ENCODE measurements around the gene TRPV6.

The TRPV6 gene

GRCh38 chr7:142853739-142854371 lies 31.7 kb downstream of the TRPV6 start:
- peak; percentile 52 for DNase-seq (ENCODE audit: low read depth)

GRCh38 chr7:142851919-142852318 lies 33.6 kb downstream of the TRPV6 start:
- no peak for DNase-seq (ENCODE audit: low read depth)

DNA sequence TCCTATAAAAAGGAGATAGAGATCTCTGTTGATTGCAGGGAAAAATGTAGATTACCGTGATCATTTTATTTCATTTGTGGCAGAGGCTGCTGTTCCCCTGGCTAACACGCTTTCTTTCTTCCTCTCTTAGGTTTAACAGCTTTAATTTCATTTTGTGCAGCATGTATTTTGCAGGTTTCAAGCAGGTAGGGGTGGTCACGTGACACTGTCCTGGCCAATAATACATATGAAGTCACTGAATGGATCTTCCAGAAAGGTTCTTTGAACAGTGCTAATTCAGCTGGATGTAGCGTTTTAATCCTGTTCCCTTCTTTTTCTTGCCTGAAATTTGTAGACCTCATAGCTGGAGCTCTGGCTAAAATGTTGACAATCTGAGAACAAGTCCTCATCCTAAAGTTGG lies 34.3 kb downstream of the TRPV6 start:
- no peak for DNase-seq (ENCODE audit: low read depth)

DNA sequence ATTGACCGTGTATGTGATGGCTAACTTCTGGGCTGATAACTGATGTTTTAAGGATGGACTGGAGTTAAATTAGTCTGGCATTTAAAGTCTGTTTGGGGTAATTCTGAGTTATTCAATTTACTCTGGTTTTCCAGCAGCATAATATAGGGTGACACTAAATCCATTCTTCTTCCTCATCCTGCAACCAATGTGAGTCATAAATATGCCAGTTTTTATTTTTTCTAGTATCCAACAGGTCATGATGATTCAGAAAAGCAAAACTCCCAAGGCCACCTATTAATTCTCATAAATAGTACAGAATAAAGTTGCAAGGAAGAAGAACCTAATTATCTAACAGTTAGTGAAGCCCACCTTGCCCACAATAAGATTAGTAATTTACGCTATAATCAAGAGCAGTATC lies 38.2 kb downstream of the TRPV6 start:
- no peak for DNase-seq (ENCODE audit: low read depth)

DNA sequence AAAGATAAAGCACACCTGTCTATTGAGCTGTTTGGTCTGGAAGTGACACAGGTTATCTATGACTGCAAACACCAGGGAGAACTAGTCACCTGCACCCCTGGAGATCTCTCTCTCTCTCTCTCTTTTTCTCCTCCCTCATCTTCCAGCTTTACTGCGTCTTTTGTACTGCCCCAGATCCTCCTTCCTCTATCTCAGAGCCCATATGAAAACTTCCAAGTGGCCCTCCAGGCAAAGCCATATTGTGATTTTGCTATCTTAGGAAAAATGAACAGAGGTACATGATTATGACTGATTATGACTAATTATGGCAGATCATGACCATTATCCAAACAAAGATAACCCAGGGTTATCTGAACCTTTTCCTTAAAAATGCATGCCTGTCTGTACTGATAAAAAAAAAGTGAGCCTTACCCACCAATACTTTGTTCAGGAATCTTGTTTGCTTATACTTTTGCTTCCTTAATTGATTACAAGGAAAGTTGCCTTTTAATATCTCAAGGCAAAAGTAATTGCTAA lies 43.2 kb downstream of the TRPV6 start:
- no peak for DNase-seq (ENCODE audit: low read depth)

DNA sequence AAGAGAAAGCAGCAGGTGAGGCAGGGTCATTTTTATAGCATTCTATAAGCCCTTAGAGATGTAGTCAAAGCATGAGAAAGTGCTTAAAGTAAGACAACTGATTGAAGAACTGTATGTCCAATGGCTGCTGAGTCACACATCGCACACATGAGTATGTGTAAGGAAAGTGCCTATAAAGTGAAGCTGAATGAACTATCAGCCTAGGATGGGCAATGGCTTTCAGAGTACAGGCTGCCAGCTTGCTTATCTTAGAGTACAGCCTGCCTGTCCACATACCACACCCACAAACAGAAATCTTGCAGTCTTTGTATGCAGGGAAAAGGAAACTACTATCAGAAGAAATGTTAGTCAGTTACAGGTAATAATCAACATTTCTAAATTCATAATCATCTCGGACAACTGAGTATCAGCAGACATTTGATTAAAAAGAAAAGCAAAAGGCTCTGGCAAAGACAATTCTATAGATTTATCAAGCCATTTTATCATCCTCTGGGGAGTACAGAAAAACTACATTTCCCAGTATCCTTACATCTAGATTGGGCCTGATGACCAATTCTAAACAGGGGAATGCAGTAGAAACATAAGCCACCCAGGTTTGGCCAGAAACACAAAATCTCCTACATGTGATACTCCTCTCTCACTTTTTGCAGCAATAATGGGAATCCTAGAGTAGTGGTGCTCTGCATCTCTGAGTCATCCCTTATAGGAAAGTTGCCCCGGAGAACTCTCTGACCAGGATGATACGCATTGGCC lies 46.9 kb downstream of the TRPV6 start:
- DNase-seq (ENCODE audit: low read depth) = no peak

- DNase-seq (ENCODE audit: low read depth) = no peak
Measured at GRCh38 chr7:142836426-142836825, 49.1 kb downstream of the TRPV6 start.

- DNase-seq (ENCODE audit: low read depth) = no peak
Measured at GRCh38 chr7:142835487-142835886, 50.1 kb downstream of the TRPV6 start.

DNA sequence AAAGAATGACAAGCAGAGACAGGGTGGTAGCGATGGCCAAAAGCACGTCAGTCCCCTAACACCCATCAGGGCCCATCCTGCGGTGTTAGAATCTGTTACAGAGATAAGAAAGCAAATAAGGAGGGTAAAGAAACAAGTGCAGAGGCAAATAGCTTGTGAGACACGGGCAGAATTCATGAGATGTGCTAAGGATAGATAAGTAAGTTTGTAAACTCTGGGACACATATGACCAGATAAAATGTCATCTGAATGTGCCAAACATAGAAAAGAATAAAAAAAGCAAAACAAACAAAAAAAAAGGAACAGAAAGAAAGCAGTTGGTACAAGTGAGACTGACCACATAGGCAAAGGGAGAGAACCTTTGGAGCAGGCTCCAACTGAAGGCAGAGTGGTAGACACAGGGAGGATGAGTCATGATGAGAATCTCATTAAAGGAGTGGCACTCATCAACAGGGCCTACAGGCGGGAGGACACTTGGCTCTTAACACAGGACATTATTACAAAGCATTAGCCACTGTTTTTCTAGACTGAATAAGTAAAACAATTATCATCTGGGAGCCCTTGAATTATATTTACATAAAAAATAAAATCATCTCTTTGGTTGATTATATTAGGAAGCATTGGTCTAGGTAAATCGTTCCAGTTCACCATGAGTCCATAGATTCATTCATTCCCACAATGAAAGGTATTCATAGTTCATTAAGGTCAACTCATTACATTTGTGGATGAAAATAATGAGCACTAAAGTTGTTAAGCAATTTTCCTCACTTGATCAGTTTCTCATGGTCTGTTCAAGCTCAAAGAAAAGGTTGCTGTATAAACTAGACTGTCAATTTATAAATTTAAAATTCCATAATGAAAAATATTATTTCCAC lies 52.1 kb downstream of the TRPV6 start:
- DNase-seq (ENCODE audit: low read depth) = no peak

DNA sequence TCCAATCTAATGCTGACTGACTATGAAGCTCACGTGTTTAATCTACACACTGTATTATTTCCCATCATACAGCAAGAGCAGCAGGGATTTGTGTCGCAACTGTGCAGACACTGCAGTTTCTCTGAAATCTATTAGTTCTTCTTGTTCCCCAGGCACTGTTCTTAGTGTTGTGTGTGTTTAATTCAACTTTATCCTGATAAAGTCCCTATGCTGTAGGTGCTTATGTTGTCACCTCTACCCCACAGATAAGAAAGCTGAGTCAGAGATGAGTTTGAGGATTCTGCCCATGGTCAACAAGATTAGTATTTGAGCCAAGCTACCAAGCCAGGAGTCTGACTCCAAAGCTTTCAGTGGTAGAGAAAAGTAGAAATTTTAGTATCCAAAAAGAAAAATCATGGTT lies 53.1 kb downstream of the TRPV6 start:
- DNase-seq (ENCODE audit: low read depth) = no peak

DNA sequence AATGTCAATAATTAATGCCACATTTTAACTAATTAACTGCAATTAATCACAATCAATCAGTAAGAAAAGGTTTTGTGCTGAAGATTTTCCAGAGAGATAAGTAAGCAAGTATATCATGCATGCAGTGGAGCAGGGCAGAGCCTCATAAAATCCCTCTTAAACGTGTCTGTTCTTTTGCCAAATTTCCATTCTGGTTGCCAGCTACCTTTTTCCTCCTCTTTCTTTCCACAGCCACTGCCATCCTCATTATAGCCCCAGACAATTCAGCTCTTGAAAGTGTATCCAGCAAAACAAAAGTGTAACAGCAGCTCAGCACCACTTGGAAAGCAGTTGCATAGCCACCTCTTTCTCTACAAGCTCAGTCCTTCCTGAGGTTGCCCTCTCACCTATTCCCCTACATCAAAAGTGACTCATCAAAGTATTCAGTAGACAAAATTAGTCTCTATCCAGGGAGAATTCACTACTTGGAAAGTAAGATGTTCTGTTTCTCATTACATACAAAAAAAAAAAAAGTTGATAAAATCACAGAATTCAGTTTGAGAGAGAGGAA lies 57.5 kb downstream of the TRPV6 start:
- no peak for DNase-seq (ENCODE audit: low read depth)

- DNase-seq (ENCODE audit: low read depth) = no peak
Measured at GRCh38 chr7:142822714-142823113, 62.8 kb downstream of the TRPV6 start.

All from activated T-cell treated with anti-CD3 and anti-CD28 coated beads for 24 hours (primary cell).